HG02884 (cell line): Measurements from ENCODE around the gene CBY1.
A peak's percentile ranks its signal among the peaks of the same experiment; 100 is the strongest.

Experiments
- ATAC-seq: cut with Tn5 transposase; IDR thresholded peaks from one replicate; pipeline ENCODE4 v1.9.1; 2021; ENCODE audit warnings: mild to moderate bottlenecking, moderate library complexity; ENCODE audit not compliant: unreplicated experiment

CBY1 gene

DNA sequence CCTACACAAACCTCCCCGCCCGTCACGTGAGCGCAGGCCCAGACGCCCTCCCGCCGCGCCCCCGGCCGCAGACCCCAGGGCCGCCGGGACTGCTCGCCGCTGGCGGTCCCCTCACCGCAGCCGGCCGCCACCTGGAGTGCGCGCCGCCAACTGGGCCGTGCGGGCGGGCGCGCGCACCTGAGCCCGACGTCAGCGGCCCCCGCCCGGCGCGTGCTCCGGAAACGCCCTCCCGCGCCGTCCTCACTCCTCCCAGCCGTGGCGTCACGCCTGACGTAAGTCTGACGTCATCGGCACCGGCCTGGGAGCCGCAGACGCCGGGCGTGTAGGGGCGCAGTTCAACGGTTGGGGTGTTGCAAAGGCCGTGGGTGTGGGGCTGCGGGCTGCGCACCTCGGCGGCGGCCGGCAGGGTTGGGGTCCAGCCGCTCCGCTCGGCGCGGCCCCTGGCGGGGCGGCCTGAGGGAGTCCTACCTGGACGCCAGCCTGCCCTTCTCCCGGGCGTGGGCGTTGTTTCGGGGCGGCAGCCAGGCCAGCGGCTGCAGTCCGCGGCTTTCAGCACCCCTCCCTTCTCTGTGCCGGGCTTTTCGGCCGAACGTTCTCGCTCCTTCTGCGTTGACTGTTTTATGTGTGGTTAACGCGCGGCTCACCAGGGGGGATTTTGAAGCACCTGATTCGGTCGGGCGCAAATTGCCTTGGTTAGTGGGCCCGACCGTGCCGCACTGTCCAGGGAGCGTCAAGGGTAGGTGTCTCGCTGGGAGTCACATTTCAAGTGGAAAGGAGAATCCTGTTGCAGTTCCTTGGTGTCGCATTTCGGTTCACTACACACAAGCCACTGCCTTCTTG is 44.6 kb downstream of the CBY1 start, which contains the start of gene JOSD1:
Gene JOSD1, minus strand, starts transcription at position 155 of the 840 bp plus-strand sequence. CDS start 956 bp downstream, outside the sequence.
- ATAC-seq: peak; percentile 27

DNA sequence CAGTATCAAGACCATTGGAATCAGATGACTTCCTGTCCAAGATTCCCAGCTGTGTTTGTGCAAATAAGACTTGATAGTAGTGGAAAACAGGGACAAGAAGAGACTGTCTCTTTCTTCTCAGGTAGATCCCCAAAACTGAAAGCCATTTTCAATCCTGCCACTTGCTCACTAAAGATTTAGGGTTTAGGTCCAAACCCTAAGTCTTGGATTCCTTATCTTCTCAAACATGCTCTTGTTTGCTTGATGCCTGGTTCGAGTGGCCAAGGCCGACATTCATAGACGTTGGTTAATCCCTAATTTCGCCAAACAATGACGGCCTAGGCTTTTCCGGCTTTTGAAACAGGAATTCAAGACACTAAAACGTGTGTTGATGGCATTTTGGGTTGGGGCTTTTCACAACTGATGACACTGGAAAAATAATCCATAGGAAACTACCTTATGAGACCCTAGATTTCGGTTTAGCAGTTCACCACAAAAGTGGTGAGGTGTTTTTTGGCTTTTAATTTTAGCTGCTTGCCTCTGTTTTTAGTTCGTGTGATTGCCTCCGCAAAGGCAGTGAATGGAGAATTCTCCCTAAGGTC is 48.3 kb downstream of the CBY1 start:
- ATAC-seq: no peak

DNA sequence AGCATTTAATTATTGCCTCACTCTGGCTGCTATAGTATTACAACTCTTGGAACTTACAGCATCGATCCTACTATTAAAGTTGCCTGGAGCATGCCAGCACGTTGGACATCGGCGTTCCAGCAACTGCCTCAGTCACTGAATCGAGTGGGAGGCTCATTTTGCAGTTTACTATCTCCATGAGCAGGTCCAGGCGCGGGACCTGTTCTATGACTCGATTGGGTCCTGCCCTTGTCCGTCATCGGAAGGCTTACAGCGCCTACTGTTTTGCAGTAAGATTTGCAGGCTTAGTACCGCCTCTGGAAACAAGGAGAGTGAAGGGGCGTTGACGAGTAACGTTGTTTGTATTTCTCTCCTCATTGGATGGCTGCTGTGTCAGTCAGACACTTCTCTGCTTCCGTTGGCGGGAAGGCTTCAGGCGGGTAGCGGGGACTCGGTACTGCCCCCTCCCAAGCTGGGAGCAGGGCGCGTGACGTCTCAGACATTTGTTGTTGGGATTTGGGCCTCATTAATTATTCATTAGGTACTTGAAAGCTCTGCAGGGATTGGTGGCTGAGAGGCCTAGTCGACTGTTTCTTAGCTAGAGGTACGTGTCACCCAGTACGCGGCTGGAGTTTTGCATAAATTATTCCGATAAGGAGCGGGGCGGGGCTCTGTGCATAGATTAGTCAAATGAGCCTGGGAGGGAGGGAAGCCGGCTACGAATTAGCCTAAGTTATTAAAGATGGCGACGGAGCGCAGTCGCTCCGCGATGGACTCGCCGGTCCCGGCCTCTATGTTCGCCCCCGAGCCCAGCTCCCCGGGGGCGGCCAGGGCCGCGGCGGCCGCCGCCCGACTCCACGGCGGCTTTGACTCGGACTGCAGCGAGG is 49.0 kb downstream of the CBY1 start, which contains the start of gene GTPBP1:
Gene GTPBP1, plus strand, starts transcription at position 710 of the 866 bp plus-strand sequence. Its CDS starts 12 bp downstream, at position 722.
- peak; percentile 64 for ATAC-seq

DNA sequence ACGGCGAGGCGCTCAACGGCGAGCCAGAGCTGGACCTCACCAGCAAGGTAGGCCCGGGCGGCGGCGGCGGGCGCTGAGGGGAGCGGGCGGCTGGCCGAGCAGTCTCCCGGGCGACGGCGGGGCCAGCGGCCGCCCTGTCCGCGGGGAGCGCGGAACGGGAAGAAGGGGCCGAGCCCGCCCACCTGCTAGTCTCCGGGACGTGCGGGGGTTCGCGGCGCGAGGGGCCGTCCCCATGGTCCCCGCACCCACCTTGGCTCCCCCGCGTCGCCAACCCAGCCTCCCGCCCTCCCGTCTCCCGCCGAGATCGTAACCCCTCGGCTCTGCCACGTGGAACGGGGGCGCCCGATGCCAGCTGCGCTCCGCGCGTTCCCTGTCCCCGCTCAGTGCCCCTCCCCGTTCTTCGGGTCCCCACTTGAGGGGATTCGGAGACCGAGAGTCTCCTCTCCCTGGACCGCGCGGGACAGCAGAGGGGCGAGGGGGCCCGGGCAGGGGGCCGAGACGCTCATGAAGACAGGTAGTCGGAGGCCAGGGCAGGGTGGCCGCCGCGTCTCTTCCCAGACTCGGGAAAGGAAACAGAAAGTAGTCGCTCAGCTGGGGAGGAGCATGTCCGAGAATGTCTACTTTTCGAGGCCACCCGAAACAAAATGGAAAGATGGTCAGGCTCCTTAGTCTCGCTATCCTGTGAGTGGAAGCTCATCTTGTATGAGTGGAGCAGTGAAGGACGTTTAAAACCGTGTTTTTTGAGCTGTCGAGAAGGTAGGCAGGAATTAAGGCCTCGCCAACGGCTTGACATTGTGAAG is 49.9 kb downstream of the CBY1 start:
- ATAC-seq: no peak

DNA sequence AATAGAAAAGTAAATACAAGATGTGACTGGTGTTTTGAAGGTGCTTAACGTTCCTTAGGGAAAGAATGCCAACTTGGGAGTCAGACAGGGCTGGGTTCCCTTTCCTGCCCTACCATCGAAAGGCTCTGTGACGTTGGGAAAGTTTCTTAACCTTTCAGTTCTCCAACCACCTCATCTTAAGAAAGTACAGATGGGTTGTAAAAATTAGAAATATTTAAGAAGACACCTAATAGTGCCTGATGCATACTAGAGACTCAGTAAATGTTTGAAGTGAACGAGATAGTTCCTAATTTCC is 50.4 kb downstream of the CBY1 start:
- ATAC-seq: no peak

DNA sequence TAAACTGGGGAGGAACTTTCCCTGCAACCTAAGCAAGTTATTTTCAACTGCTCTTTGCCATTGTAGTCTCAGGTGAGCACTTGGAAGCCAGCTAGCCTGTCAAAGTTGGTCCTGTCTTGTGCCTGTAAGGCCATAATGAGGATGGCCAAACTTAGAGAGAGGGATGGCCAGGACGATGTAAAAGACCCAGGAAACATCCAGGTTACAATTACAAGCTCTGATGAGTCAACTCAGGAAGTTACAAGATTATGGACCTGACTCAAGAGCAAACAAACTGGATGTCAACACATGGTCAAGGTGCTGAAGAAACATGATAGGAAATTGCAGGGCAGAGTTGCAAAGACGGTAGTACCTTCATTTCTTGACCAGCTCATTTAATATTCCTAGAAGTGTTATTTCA is 50.9 kb downstream of the CBY1 start:
- ATAC-seq: no peak

DNA sequence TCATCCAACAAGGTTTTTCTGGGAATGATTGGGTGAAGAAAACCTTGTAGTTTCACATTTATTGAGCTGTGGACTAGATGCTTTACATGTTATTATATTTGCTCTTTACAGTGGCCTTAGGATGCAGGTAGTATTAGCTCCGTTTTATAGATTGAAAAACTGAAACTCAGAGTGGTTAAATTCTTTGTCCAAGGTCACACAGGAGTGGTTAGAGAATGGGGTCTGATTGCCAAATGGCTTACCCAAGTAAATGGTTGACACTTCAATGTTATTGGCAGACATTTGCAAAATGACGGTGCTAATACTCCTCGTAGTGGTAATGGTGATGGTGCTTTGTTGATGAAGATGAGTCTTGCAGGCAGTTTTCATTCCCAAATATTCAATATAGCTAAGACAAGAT is 51.5 kb downstream of the CBY1 start:
- ATAC-seq: no peak

DNA sequence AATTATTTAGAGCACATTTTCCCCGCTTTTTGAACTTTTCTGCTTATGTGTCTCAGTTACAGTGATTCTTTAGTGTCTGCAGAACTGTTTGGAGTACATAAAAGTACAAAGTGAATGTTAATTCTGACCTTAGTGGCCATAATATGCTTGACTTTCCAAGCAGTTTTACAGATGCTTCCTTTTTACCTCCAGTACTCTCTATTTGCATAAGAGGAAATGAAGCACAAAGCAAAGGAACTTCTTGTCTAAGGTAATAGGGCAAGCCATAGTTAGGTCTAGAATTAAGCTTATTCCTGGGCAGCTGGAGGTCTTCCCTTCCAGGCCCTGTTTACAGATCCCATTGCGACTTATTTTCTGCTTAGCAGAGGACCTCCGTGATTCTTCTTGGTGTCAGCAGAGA is 52.9 kb downstream of the CBY1 start:
- ATAC-seq: no peak

DNA sequence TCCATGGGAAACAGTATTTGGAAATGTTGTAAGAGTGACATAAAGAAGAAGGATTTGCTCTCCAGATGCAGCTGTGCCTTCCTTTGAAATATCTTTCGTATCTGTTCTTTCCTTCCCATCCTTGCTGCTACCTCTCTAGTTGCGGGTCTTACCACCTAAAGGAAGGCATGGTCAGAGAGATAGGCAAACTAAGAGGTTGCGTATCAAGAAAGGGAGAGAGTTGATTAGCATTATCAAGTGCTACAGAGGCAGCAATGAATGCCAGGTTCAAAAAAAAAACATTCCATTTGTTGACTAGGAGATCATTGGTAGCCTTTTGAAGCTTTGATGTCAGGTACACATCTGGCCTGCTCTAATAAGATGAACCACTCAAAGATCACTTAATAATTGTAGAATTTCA is 53.9 kb downstream of the CBY1 start:
- ATAC-seq: no peak

DNA sequence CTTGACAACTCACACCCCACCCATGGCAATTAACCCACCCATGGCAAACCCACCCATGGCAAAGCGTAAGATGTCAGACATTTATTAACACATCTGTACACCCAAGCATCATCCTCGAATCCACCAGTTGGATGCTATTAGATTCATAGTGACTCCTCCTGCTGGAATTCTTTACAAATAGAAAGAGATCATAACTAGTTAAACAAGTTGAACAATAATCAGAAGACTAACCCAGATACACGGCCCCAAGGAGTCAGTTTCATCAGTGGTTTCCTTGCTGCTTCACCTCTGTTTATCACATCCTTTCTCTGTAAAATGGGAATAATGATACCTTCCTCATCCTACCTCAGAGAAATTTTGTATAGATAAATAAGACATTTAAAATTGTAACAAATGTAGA is 54.4 kb downstream of the CBY1 start:
- ATAC-seq: no peak

DNA sequence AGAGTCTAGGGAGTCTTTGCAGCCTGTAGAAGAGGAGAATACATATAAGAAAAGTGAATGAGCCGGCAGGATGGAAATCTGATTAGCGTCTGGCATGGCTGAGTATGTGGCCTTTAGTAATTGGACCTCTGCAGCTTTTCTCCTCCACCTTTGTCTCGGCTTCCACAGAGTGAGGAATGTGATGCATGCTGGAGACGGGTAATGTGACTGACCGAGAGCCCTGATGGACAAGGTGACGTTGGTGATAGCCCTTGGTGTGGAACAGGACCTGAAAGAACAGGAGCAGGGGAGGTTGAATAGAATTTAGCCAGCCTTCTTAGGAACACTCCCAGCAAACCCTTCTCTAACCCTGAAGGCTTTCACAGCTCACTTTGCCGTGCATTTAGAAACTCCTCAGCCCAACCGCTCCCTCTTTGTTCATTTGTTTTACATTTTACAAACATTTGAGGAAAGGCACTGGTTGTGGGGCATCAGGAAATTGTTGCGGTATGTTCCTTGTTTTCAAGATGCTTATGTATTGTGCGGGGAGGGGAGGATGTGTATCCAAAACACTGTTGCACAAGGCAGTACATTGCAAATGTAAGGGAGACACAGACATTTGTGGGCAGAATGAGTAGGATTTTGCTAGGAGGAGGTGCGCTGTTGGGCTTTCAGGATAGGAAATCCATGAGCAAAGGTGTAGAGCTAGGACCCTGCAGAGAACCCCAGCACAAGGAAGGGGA is 56.2 kb downstream of the CBY1 start:
- ATAC-seq: no peak

DNA sequence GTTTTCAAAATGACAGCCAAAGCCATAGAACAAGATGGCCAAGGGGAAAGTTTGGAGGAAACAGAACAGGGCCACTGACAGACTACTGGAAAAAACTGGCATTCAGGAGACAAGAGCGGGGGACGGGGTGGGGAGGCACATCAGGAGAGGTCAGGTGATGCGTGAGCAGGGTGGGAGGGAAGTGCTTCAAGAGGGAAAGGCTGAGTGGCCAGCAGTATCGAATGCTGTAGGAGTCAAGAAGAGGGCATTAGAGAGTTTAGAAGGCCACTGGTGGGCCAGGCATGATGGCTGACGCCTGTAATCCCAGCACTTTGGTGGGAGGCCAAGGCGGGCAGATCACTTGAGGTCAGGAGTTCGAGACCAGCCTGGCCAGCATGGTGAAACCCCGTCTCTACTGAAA is 57.5 kb downstream of the CBY1 start:
- no peak for ATAC-seq

DNA sequence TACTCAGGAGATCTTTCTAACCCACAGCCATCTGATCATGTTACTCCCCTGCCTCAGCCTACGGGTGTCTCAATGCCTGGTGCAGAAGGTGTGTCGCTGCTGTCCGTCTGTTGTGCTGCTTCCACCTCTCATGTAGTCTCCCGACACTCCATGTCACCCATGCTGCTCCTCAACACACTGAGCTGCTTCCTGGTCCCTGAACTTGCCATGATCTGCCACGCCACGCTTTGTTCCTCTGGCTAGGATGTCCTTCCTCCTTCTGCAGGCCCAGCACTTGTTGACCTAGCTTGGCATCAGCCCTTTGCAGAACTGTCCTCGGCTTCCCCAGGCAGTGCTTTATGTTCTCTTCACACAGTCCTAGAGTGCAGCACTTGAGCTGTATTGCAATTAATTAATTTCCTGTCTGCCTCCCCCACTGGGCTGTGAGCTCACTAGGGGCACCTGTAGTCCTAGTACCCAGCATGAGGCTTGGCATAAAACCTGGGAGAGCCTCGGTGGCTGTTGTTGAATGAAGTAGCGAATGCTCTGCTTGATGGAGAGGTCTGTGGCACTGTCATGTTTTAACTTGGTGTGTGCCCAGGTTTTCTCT is 58.8 kb downstream of the CBY1 start:
- ATAC-seq: no peak

DNA sequence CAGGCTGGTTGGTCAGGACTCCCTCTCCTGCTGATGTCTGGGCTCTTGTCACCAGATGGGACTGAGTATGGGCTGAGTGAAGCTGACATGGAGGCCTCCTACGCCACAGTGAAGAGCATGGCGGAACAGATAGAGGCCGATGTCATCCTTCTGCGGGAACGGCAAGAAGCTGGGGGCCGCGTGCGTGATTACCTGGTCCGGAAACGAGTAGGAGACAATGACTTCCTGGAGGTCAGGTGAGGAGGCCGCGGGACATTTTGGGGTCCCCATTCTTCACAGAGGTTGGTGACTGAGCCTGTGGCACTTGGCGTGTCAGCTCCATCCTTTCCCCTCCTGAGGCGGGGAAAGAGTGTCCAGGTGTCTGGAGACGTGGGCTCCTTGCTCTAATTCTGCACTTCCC is 59.4 kb downstream of the CBY1 start:
- no peak for ATAC-seq

DNA sequence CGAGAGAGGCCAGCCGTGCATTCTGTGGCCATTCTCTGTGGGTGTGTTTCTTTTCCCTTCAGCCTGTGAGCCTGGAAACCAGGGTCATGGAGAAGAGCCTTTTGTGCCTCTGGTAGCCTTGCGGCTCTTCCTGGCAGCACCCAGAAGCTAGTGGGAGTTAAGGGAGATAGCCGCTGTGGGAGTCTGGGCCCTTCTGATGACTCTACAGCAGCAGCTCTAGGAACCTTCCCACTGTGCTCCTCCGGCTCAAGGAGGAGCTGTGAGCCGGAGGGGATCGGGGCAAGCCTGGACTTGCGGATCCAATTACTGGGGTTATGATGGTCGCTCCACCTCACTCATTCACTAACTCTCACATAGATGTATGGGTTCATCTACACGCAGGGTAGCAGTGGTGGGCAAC is 59.8 kb downstream of the CBY1 start:
- no peak for ATAC-seq

DNA sequence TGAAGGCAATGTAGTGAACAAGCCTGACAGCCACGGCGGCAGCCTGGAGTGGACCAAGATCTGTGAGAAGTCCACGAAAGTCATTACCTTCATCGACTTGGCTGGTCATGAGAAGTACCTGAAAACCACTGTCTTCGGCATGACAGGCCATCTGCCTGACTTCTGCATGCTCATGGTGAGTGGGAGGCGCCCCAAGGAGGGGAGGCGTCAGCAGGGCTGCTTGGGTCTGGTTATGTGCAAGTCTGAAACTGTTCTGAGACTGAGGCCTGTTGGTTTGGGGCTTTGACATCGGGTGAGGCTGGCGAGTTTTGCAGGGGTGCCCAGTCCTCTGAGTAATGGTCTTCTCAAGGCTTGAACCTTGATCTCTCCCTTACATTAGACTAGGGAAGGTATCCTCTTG is 60.4 kb downstream of the CBY1 start:
- ATAC-seq: no peak

DNA sequence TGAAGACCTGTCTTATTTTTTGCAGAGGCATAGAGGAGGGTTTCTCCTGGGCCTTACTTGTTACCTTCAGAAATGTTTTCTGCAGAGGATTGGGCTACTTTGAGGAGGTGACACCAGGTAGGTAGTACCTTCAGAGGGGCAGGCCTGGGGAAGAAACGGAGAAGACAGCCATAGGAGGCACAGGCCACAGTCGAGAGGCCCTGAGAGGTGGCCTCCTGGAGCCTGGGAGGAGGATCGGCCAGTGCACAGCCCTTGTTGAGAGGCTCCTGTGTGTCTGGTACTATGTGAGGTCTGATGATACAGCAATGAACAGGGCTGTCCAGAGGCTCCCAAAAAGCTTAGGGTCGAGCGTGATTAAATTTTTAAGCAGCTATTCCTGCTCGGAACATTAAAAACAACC is 60.8 kb downstream of the CBY1 start:
- ATAC-seq: no peak

DNA sequence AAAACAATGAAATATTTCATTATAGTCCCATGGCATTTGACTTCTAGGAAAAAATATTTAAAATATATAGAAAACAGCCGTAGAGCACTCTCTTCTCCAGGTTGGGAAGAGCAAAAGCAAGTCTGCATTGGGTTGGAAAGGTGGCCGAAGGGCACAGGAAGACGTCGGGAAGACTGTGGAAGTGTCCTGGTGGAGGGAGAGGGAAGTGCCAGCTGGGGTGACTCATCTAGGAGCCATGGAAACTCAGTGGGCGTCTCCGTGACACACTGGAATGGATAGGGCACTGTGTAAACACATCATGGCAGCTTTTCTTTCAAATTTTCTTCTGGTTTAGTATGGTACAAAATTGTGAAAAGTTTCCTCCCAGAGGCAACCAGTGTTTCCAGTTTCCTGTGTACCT is 62.0 kb downstream of the CBY1 start:
- ATAC-seq: no peak

DNA sequence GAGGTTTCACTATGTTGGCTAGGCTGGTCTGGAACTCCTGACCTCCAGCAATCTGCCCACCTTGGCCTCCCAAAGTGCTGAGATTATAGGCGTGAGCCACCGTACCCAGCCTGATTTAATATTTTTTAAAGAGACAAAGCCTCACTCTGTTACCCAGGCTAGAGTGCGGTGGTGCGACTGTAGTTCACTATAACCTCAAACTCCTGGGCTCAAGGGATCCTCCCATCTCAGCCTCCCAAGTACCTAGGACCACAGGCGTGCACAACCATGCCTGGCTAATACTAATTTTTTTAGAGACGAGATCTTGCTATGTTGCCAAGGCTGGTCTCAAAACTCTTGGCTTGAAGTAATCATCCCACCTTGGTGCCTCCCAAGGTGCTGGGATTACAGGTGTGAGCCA is 62.8 kb downstream of the CBY1 start:
- ATAC-seq: no peak

DNA sequence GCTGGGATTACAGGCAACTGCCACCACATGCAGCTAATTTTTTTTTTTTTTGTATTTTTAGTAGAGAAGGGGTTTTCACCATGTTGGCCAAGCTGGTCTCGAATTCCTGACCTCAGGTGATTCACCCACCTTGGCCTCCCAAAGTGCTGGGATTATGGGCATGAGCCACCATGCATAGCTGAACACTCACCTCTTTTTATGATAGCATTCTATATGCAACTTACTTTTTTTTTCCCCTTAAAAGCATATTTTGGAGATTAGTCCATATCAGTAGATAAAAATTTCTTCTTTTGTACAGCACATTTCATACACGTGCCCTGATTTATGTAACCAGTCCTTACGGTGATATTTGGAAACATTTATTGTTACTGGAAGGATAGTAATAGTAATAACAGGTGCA is 63.9 kb downstream of the CBY1 start:
- ATAC-seq: no peak
